Measurements from ENCODE around the gene PARD3. TPM values are rescaled to one million over a fixed set of nuclear protein-coding genes. Genes with fewer than 3 reads are reported as not detected.

Gene PARD3
- 31.1 and 39.9 TPM in 2 replicates for total RNA-seq

GRCh38 chr10:34815185-34816084 is at the start of gene PARD3:
PARD3 (minus strand) TSS chr10:34815296; CDS start chr10:34814995, 301 bp downstream.

Small RNA genes lying within 50 kb of the gene (small RNA-seq; reads per million reads assigned to genes)
- not detected for gene ELOBP4
- not detected for gene RF00019
- not detected for gene RPL37P18
